MCF 10A (cell line): ENCODE results near the gene MEF2D. TPM values are rescaled to one million over a fixed set of nuclear protein-coding genes. Genes with fewer than 3 reads are reported as not detected.

ENCODE experiments used
- BruUV-seq: library from RNA; stranded (reverse); fragments of 400-500 nt; replicated peaks from 2 replicates; lab custom pipeline; 2021; lab: Mats Ljungman, UMichigan
- CTCF ChIA-PET: fragments of 300-600 bp; sonication (Branson Sonifier 250); formaldehyde crosslinking; extraction: SDS; loops from one replicate; lab custom pipeline; 2021; ENCODE audit warnings: antibody characterized with exemption, inconsistent platforms; lab: Yijun Ruan, JAX
- POLR2A ChIA-PET: fragments of 300-600, 350-650 bp; sonication (Branson Sonifier 250); formaldehyde crosslinking; extraction: SDS; loops from one replicate; lab custom pipeline; 2020; ENCODE audit warnings: antibody characterized with exemption, inconsistent platforms; lab: Yijun Ruan, JAX
- DNase-seq: peaks from one replicate; pipeline ENCODE4 v3.0.0-alpha.2; 2018; ENCODE audit not compliant: unreplicated experiment
- H3K27ac Mint-ChIP-seq: one replicate; pipeline ENCODE4 v1.8.0; 2022; ENCODE audit warnings: mild to moderate bottlenecking, low read depth, mixed read lengths; ENCODE audit not compliant: unreplicated experiment
- H3K27me3 Mint-ChIP-seq: one replicate; pipeline ENCODE4 v1.8.0; 2022; ENCODE audit warnings: mixed read lengths; ENCODE audit not compliant: insufficient read depth, unreplicated experiment
- H3K36me3 Mint-ChIP-seq: one replicate; pipeline ENCODE4 v1.8.0; 2022; ENCODE audit warnings: mild to moderate bottlenecking, moderate library complexity, mixed read lengths; ENCODE audit not compliant: insufficient read depth, unreplicated experiment
- H3K4me1 Mint-ChIP-seq: one replicate; pipeline ENCODE4 v1.8.0; 2022; ENCODE audit warnings: mixed read lengths; ENCODE audit not compliant: insufficient read depth, unreplicated experiment
- H3K4me3 Mint-ChIP-seq: one replicate; pipeline ENCODE4 v1.8.0; 2022; ENCODE audit warnings: mild to moderate bottlenecking, moderate library complexity, mixed read lengths; ENCODE audit not compliant: unreplicated experiment
- H3K9me3 Mint-ChIP-seq: one replicate; pipeline ENCODE4 v1.8.0; 2022; ENCODE audit warnings: mixed read lengths; ENCODE audit not compliant: unreplicated experiment
- CTCF ChIP-seq: fragments of 200-600 bp; IDR thresholded peaks from one replicate; pipeline ENCODE4 v1.8.0; 2022; ENCODE audit warnings: antibody characterized with exemption, mild to moderate bottlenecking; ENCODE audit not compliant: unreplicated experiment
- intact Hi-C: fragments of 100-400 bp; cut with micrococcal nuclease; formaldehyde crosslinking; loops from 2 replicates; pipeline ENCODE4 v1.14.1; 2022
- total RNA-seq: library from RNA; stranded (reverse); gene quantifications from 2 replicates; pipeline ENCODE4 v1.2.3, GENCODE V29; 2022

The MEF2D gene
- total RNA-seq, 1 experiment from 2014 or later = 113 TPM

DNA sequence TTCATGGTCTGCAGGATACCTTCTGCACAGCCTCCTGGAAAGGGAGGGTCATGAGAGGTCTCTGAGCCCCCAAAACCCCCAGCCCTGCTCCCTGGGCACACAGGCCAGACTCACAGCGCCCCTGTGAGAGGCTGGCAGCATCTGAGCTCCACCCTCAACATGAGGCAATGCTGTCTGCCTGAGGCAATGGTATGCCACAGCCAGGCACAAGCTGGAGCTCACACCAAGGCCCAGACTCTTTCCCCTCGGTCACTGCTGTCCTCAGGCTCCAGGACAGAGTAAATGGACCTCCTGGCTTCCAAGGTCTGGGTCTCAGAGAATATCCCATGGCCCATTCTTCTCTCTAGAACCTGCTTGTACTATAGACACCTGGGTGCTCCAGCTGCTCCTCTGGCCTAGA is 17.2 kb downstream of the MEF2D start:
- intact Hi-C loops = no loop called here

DNA sequence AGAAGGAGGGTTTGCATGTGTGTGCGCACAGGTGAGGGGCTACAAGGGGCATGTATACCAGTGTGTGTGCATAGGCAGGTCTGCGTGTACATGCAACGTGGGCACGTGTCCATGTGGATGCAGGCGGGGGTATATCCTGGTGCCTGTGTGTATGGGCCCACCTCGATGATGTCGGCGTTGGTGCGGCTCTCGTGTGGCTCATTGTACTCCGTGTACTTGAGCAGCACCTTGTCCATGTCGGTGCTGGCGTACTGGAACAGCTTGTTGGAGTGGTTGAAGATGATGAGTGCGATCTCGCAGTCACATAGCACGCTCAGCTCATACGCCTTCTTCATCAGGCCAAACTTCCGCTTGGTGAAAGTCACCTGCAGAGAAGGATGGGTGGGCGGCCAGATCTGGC is 18.3 kb downstream of the MEF2D start:
- no peaks in the 10 kb centered on the region for H3K27me3 Mint-ChIP-seq
- peaks cover 69% of the 10 kb centered on the region for H3K36me3 Mint-ChIP-seq
- H3K9me3 Mint-ChIP-seq = peaks cover 7% of the 10 kb centered on the region
- ChIA-PET POLR2A (interaction anchor here (4.8 kb wide), 1 partner anchor 18 kb away, joined by 33 read pairs; the partner anchor contains the start of gene MEF2D), CTCF (interaction anchor here (0.6 to 8.2 kb wide), 6 partner anchors 15 to 175 kb away, joined by 3 to 83 read pairs (median 3); partner anchors contain the start of gene MEF2D)
- no peak for DNase-seq
- no peak overlapping the region for H3K27ac Mint-ChIP-seq
- no peak overlapping the region for H3K4me3 Mint-ChIP-seq
- TF ChIP-seq CTCF = no peak
- no TSS peak for BruUV-seq
- H3K4me1 Mint-ChIP-seq = peaks cover 40% of the 10 kb centered on the region
- intact Hi-C loops = no loop called here

More for the DNA sequence above, 17.2 kb downstream of the MEF2D start:
- Mint-ChIP-seq H3K36me3 (peaks cover 58% of the 10 kb centered on the region), H3K9me3 (peaks cover 7% of the 10 kb centered on the region), H3K4me3 (no peak overlapping the region), H3K4me1 (peaks cover 43% of the 10 kb centered on the region), H3K27me3 (no peaks in the 10 kb centered on the region), H3K27ac (peak overlapping the region; percentile 76)
- ChIA-PET CTCF (interaction anchor here (0.8 to 8.2 kb wide), 11 partner anchors 9 to 143 kb away, joined by 3 to 83 read pairs (median 3); partner anchors contain the start of genes MEF2D and TTC24), POLR2A (interaction anchor here (0.9 to 4.8 kb wide), 3 partner anchors 11 to 21 kb away, joined by 3 to 33 read pairs (median 3); partner anchors contain the start of gene MEF2D)
- DNase-seq = no peak
- no TSS peak for BruUV-seq
- TF ChIP-seq CTCF = no peak

- ChIA-PET CTCF (interaction anchor here (0.6 to 8.2 kb wide), 13 partner anchors 9 to 510 kb away, joined by 3 to 83 read pairs (median 3); partner anchors contain the start of gene MEF2D), POLR2A (interaction anchor here (0.6 to 0.8 kb wide), 2 partner anchors 11 to 1108 kb away, joined by 3 to 4 read pairs; no protein-coding TSS in a partner anchor)
- DNase-seq = no peak
- no peaks in the 10 kb centered on the region for H3K27me3 Mint-ChIP-seq
- H3K36me3 Mint-ChIP-seq = peaks cover 76% of the 10 kb centered on the region
- no peak overlapping the region for H3K4me3 Mint-ChIP-seq
- TSS peak; percentile 5 for BruUV-seq
- TF ChIP-seq CTCF = no peak
- no peak overlapping the region for H3K27ac Mint-ChIP-seq
- intact Hi-C loops = no loop called here
- H3K4me1 Mint-ChIP-seq = peaks cover 36% of the 10 kb centered on the region
- H3K9me3 Mint-ChIP-seq = peaks cover 5% of the 10 kb centered on the region
Observed at GRCh38 chr1:156481527-156481926, 19.0 kb downstream of the MEF2D start.

GRCh38 chr1:156480411-156481192 is 20.0 kb downstream of the MEF2D start:
- peak; percentile 33 for DNase-seq
- no TSS peak for BruUV-seq
- Mint-ChIP-seq H3K27ac (peak overlapping the region; percentile 82), H3K9me3 (no peaks in the 10 kb centered on the region), H3K4me1 (peaks cover 31% of the 10 kb centered on the region), H3K36me3 (peaks cover 86% of the 10 kb centered on the region), H3K4me3 (no peak overlapping the region), H3K27me3 (no peaks in the 10 kb centered on the region)
- intact Hi-C loops = no loop called here
- ChIA-PET CTCF (interaction anchor here (0.6 to 8.2 kb wide), 17 partner anchors 10 to 384 kb away, joined by 3 to 83 read pairs (median 3); partner anchors contain the start of gene MEF2D), POLR2A (interaction anchor here (0.6 to 1.7 kb wide), 4 partner anchors 12 to 23 kb away, joined by 3 to 5 read pairs (median 4); no protein-coding TSS in a partner anchor)
- peak; percentile 53 for TF ChIP-seq CTCF
